Right kidney (tissue), 1 donor: ENCODE results near the gene MS4A18.
"Not testable (repeated sequence)": the region's sequence is repeated elsewhere in the genome, so short reads cannot be mapped to it uniquely, and the experiment has no call there.

Experiments used
- DNase-seq: peaks from one replicate; pipeline ENCODE4 v3.0.0-alpha.2; 2016

MS4A18 gene

GRCh38 chr11:60739114-60739513 lies 14.6 kb downstream of the MS4A18 start:
- no peak for DNase-seq

GRCh38 chr11:60740573-60740972 lies 16.1 kb downstream of the MS4A18 start:
- no peak for DNase-seq

- DNase-seq: no peak
Observed at GRCh38 chr11:60741421-60741820, 16.9 kb downstream of the MS4A18 start.

GRCh38 chr11:60743058-60743457 lies 18.5 kb downstream of the MS4A18 start:
- DNase-seq: no peak

- DNase-seq: no peak
Observed at GRCh38 chr11:60744114-60744513, 19.6 kb downstream of the MS4A18 start.

GRCh38 chr11:60747359-60747873 lies 22.9 kb downstream of the MS4A18 start:
- no peak for DNase-seq

- no peak for DNase-seq
Observed at GRCh38 chr11:60748225-60748624, 23.7 kb downstream of the MS4A18 start.

- DNase-seq: no peak
Observed at GRCh38 chr11:60748821-60749220, 24.3 kb downstream of the MS4A18 start.

GRCh38 chr11:60750911-60751310 lies 26.4 kb downstream of the MS4A18 start:
- no peak for DNase-seq

- DNase-seq: no peak
Observed at GRCh38 chr11:60753309-60753708, 28.8 kb downstream of the MS4A18 start.

GRCh38 chr11:60754887-60755286 lies 30.4 kb downstream of the MS4A18 start:
- DNase-seq: no peak

- no peak for DNase-seq
Observed at GRCh38 chr11:60756307-60757032, 31.9 kb downstream of the MS4A18 start, which contains the start of gene MS4A15. TSS of gene MS4A15 (plus strand) at chr11:60756867. CDS start at chr11:60763734, 6,867 bp downstream.

GRCh38 chr11:60757231-60757800 lies 32.8 kb downstream of the MS4A18 start:
- DNase-seq: no peak

- DNase-seq: not testable (repeated sequence)
Observed at GRCh38 chr11:60758671-60759070, 34.2 kb downstream of the MS4A18 start.

GRCh38 chr11:60759438-60760225 lies 35.1 kb downstream of the MS4A18 start:
- not testable (repeated sequence) for DNase-seq

- no peak for DNase-seq
Observed at GRCh38 chr11:60761436-60762190, 37.1 kb downstream of the MS4A18 start.

GRCh38 chr11:60762851-60763691 lies 38.6 kb downstream of the MS4A18 start:
- DNase-seq: no peak

GRCh38 chr11:60763692-60764369 lies 39.3 kb downstream of the MS4A18 start:
- DNase-seq: no peak

- DNase-seq: no peak
Observed at GRCh38 chr11:60764879-60765278, 40.4 kb downstream of the MS4A18 start.

GRCh38 chr11:60765355-60765754 lies 40.8 kb downstream of the MS4A18 start:
- DNase-seq: no peak

- no peak for DNase-seq
Observed at GRCh38 chr11:60766547-60766946, 42.0 kb downstream of the MS4A18 start.
